Loucy (cell line): ENCODE data around the gene SERPINA12.

Source experiments
- H2AFZ ChIP-seq: fragments of 200-600 bp; sonication (generic); 2 replicates; pipeline ENCODE4 v1.6.0; 2016; ENCODE audit warnings: antibody characterized with exemption, mild to moderate bottlenecking, low read length, moderate library complexity
- H3F3A ChIP-seq: fragments of 200-600 bp; 2 replicates; pipeline ENCODE4 v1.6.0; 2016; ENCODE audit warnings: antibody characterized with exemption, low read depth, mild to moderate bottlenecking
- H3K27me3 ChIP-seq: fragments of 200-600 bp; sonication (generic); 2 replicates; pipeline ENCODE4 v1.6.1; 2014; ENCODE audit warnings: low read length, mild to moderate bottlenecking; ENCODE audit not compliant: insufficient read depth, poor library complexity, severe bottlenecking
- H3K36me3 ChIP-seq: fragments of 200-600 bp; sonication (generic); 2 replicates; pipeline ENCODE4 v1.6.1; 2016; ENCODE audit warnings: low read length; ENCODE audit not compliant: insufficient read depth
- H3K4me1 ChIP-seq: fragments of 200-600 bp; sonication (generic); 2 replicates; pipeline ENCODE4 v1.5.1; 2014; ENCODE audit warnings: low read length, mild to moderate bottlenecking; ENCODE audit not compliant: insufficient read depth, poor library complexity, severe bottlenecking
- H3K4me2 ChIP-seq: fragments of 200-600 bp; sonication (generic); 2 replicates; pipeline ENCODE4 v1.6.0; 2014; ENCODE audit warnings: antibody characterized with exemption, low read length, low read depth, mild to moderate bottlenecking; ENCODE audit not compliant: poor library complexity, severe bottlenecking
- H3K4me3 ChIP-seq: fragments of 200-600 bp; sonication (generic); 2 replicates; pipeline ENCODE4 v1.5.1; 2014; ENCODE audit warnings: low read length, mild to moderate bottlenecking, mixed read lengths; ENCODE audit not compliant: poor library complexity, severe bottlenecking
- H3K79me2 ChIP-seq: fragments of 200-600 bp; sonication (generic); 2 replicates; pipeline ENCODE4 v1.6.1; 2014; ENCODE audit warnings: low read length; ENCODE audit not compliant: insufficient read depth
- H3K9ac ChIP-seq: fragments of 200-600 bp; sonication (generic); 2 replicates; pipeline ENCODE4 v1.6.0; 2014; ENCODE audit warnings: mild to moderate bottlenecking, low read depth, low read length, moderate library complexity; ENCODE audit not compliant: poor library complexity, severe bottlenecking
- H3K9me2 ChIP-seq: fragments of 200-600 bp; sonication (generic); replicated peaks from 2 replicates; pipeline ENCODE4 v1.6.1; 2016; ENCODE audit warnings: low read depth, low read length, mixed read lengths
- H3K9me3 ChIP-seq: fragments of 200-600 bp; sonication (generic); 2 replicates; pipeline ENCODE4 v1.6.1; 2014; ENCODE audit warnings: mild to moderate bottlenecking, antibody characterized with exemption, low read length, low read depth; ENCODE audit not compliant: insufficient read depth
- H4K20me1 ChIP-seq: fragments of 200-600 bp; sonication (generic); 2 replicates; pipeline ENCODE4 v1.6.0; 2014; ENCODE audit warnings: antibody characterized with exemption, low read length, mild to moderate bottlenecking; ENCODE audit not compliant: insufficient read depth, poor library complexity, severe bottlenecking
- CTCF ChIP-seq: fragments of 200-600 bp; sonication (generic); conservative IDR thresholded peaks from 2 replicates; pipeline ENCODE4 v1.5.1; 2014; ENCODE audit warnings: mild to moderate bottlenecking, antibody characterized with exemption, low read length
- EZH2phosphoT487 ChIP-seq: fragments of 200-600 bp; IDR thresholded peaks from 2 replicates; pipeline ENCODE4 v1.6.1; 2018; ENCODE audit warnings: antibody characterized with exemption, mild to moderate bottlenecking, moderate library complexity, borderline replicate concordance

Gene SERPINA12

DNA sequence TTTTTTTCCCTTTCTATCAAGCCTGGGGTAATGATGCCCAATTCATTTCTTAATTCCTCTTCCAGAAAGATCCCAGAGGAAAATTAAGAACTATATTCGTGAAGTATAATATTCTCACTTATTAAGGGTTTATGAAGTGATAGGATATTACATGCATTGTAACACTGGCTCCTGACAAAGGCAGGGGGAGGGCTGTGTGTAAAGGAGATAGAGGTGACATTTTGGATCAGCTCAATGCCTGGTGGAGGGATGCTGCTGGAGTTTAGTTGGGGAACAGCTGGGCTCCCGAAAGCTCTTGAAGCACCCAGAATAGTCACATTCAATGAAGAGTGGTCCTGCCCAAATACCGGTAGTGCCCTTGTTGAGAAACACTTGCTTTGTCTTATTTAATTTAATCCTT, 57.4 kb downstream of the SERPINA12 start:
- H3F3A ChIP-seq, result no peaks in the 10 kb centered on the region
- TF ChIP-seq CTCF, result no peak
- no peak for TF ChIP-seq EZH2phosphoT487
- H3K36me3 ChIP-seq, result no peaks in the 10 kb centered on the region
- no peak overlapping the region for H3K4me3 ChIP-seq
- no peaks in the 10 kb centered on the region for H3K79me2 ChIP-seq
- H3K9ac ChIP-seq, result no peak overlapping the region
- H3K9me3 ChIP-seq, result no peaks in the 10 kb centered on the region
- H3K4me1 ChIP-seq, result no peaks in the 10 kb centered on the region
- H3K9me2 ChIP-seq, result no peaks in the 10 kb centered on the region
- no peaks in the 10 kb centered on the region for H3K27me3 ChIP-seq
- H2AFZ ChIP-seq, result no peak overlapping the region
- H4K20me1 ChIP-seq, result no peaks in the 10 kb centered on the region
- no peak overlapping the region for H3K4me2 ChIP-seq

DNA sequence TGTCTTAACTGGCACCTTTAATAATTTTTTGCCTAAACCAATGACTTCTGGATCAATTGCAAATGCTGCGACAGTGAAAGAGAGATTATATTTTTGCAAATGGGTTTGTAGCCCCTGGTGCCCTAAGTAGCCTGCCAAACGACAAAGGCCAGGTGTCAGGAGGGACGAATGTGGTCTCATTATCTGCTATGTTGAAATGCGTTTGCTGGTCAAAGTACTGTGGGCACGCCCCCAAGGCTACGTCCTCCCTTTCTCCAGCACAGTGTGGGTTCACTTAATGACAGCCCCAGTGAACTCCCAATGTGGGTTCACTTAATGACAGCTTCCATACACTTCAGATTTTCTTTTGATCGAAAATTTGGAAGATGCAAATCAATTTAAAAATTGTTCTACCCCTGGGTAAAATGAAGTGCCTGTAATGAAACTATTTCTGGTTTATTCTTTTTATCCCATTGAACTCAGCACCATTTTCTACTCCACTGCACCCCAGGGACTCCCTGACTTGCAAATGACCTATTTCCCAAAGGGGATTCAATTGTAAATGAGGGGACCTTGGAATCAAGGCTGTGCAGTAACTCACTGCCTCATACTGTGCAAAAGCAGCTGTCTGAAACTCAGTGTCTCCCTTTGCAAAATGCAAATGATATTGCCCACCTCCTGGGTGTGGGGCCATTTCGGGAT, 58.0 kb downstream of the SERPINA12 start:
- H3K27me3 ChIP-seq, result no peaks in the 10 kb centered on the region
- H3K79me2 ChIP-seq, result no peaks in the 10 kb centered on the region
- no peaks in the 10 kb centered on the region for H3F3A ChIP-seq
- no peaks in the 10 kb centered on the region for H3K36me3 ChIP-seq
- H3K9me3 ChIP-seq, result no peaks in the 10 kb centered on the region
- no peak for TF ChIP-seq EZH2phosphoT487
- no peak for TF ChIP-seq CTCF
- H4K20me1 ChIP-seq, result no peaks in the 10 kb centered on the region
- H3K9me2 ChIP-seq, result no peaks in the 10 kb centered on the region
- no peak overlapping the region for H3K9ac ChIP-seq
- H3K4me2 ChIP-seq, result no peak overlapping the region
- H3K4me1 ChIP-seq, result no peaks in the 10 kb centered on the region
- no peak overlapping the region for H2AFZ ChIP-seq
- H3K4me3 ChIP-seq, result no peak overlapping the region

GRCh38 chr14:94450722-94451090, 58.6 kb downstream of the SERPINA12 start:
- no peaks in the 10 kb centered on the region for H3K36me3 ChIP-seq
- no peaks in the 10 kb centered on the region for H3K79me2 ChIP-seq
- H3K9me2 ChIP-seq, result no peaks in the 10 kb centered on the region
- no peak overlapping the region for H3K4me2 ChIP-seq
- no peaks in the 10 kb centered on the region for H3F3A ChIP-seq
- no peak overlapping the region for H3K4me3 ChIP-seq
- no peak overlapping the region for H2AFZ ChIP-seq
- no peaks in the 10 kb centered on the region for H3K27me3 ChIP-seq
- no peaks in the 10 kb centered on the region for H3K4me1 ChIP-seq
- no peaks in the 10 kb centered on the region for H4K20me1 ChIP-seq
- TF ChIP-seq CTCF (no peak), EZH2phosphoT487 (no peak)
- H3K9ac ChIP-seq, result no peak overlapping the region
- no peaks in the 10 kb centered on the region for H3K9me3 ChIP-seq
